Measurements from ENCODE around the gene XPOT. TPM values are rescaled to one million over a fixed set of nuclear protein-coding genes. Genes with fewer than 3 reads are reported as not detected.

Gene XPOT
- total RNA-seq, 1 experiment from 2014 or later: 298 TPM

GRCh38 chr12:64445490-64445889 lies 41.3 kb downstream of the XPOT start:
- no peaks in the 10 kb centered on the region for H3K9me3 Mint-ChIP-seq (ENCODE audit: unreplicated experiment)
- H3K36me3 Mint-ChIP-seq (ENCODE audit: insufficient read depth, unreplicated experiment): peaks cover 88% of the 10 kb centered on the region
- ChIA-PET POLR2A (interaction anchor here (0.7 to 1.5 kb wide), 3 partner anchors 8 to 350 kb away, joined by 3 to 4 read pairs (median 3); no protein-coding TSS in a partner anchor), CTCF (interaction anchor here (0.6 to 0.7 kb wide), 5 partner anchors 14 to 263 kb away, joined by 3 to 5 read pairs (median 3); no protein-coding TSS in a partner anchor)
- no peak for DNase-seq (ENCODE audit: unreplicated experiment)
- no peak overlapping the region for H3K4me3 Mint-ChIP-seq (ENCODE audit: unreplicated experiment)
- TF ChIP-seq CTCF (IDR thresholded peaks at IDR 0.05; ENCODE audit: unreplicated experiment): no peak
- intact Hi-C loops (cut with micrococcal nuclease): no loop called here
- no peaks in the 10 kb centered on the region for H3K27me3 Mint-ChIP-seq (ENCODE audit: insufficient read depth, unreplicated experiment)
- H3K4me1 Mint-ChIP-seq (ENCODE audit: insufficient read depth, unreplicated experiment): no peaks in the 10 kb centered on the region
- no TSS peak for BruUV-seq (replicated peaks)
- no peak overlapping the region for H3K27ac Mint-ChIP-seq (ENCODE audit: low read depth, unreplicated experiment)

- ChIA-PET CTCF (no interaction called here), POLR2A (no interaction called here)
- no peak overlapping the region for H3K4me3 Mint-ChIP-seq (ENCODE audit: unreplicated experiment)
- H3K36me3 Mint-ChIP-seq (ENCODE audit: insufficient read depth, unreplicated experiment): peaks cover 83% of the 10 kb centered on the region
- TF ChIP-seq CTCF (IDR thresholded peaks at IDR 0.05; ENCODE audit: unreplicated experiment): no peak
- no peak overlapping the region for H3K27ac Mint-ChIP-seq (ENCODE audit: low read depth, unreplicated experiment)
- no peak for DNase-seq (ENCODE audit: unreplicated experiment)
- no peaks in the 10 kb centered on the region for H3K9me3 Mint-ChIP-seq (ENCODE audit: unreplicated experiment)
- intact Hi-C loops (cut with micrococcal nuclease): no loop called here
- H3K4me1 Mint-ChIP-seq (ENCODE audit: insufficient read depth, unreplicated experiment): no peaks in the 10 kb centered on the region
- BruUV-seq (replicated peaks): no TSS peak
- H3K27me3 Mint-ChIP-seq (ENCODE audit: insufficient read depth, unreplicated experiment): no peaks in the 10 kb centered on the region
Observed at GRCh38 chr12:64446295-64446694, 42.1 kb downstream of the XPOT start.

- Mint-ChIP-seq H3K9me3 (ENCODE audit: unreplicated experiment) (no peaks in the 10 kb centered on the region), H3K4me1 (ENCODE audit: insufficient read depth, unreplicated experiment) (no peaks in the 10 kb centered on the region), H3K36me3 (ENCODE audit: insufficient read depth, unreplicated experiment) (peaks cover 60% of the 10 kb centered on the region), H3K27ac (ENCODE audit: low read depth, unreplicated experiment) (no peak overlapping the region), H3K4me3 (ENCODE audit: unreplicated experiment) (peak overlapping the region; percentile 21), H3K27me3 (ENCODE audit: insufficient read depth, unreplicated experiment) (no peaks in the 10 kb centered on the region)
- ChIA-PET CTCF (interaction anchor here (0.6 to 1.1 kb wide), 4 partner anchors 10 to 624 kb away, joined by 3 to 6 read pairs (median 4); no protein-coding TSS in a partner anchor), POLR2A (interaction anchor here (0.8 to 2.4 kb wide), 10 partner anchors 9 to 161 kb away, joined by 3 to 10 read pairs (median 6); partner anchors contain the start of genes RASSF3 and XPOT)
- DNase-seq (ENCODE audit: unreplicated experiment): no peak
- TF ChIP-seq CTCF (IDR thresholded peaks at IDR 0.05; ENCODE audit: unreplicated experiment): no peak
- no TSS peak for BruUV-seq (replicated peaks)
- intact Hi-C loops (cut with micrococcal nuclease): loop anchor here (5.0 to 10.0 kb wide), 2 partner anchors 245 to 273 kb away; no protein-coding TSS in a partner anchor
Observed at GRCh38 chr12:64450057-64450640, 46.0 kb downstream of the XPOT start.

GRCh38 chr12:64450711-64451486 lies 46.7 kb downstream of the XPOT start:
- H3K27me3 Mint-ChIP-seq (ENCODE audit: insufficient read depth, unreplicated experiment): no peaks in the 10 kb centered on the region
- BruUV-seq (replicated peaks): no TSS peak
- peak overlapping the region; percentile 96 for H3K27ac Mint-ChIP-seq (ENCODE audit: low read depth, unreplicated experiment)
- no peak for TF ChIP-seq CTCF (IDR thresholded peaks at IDR 0.05; ENCODE audit: unreplicated experiment)
- ChIA-PET CTCF (interaction anchor here (0.6 to 1.1 kb wide), 8 partner anchors 9 to 625 kb away, joined by 3 to 4 read pairs (median 3); no protein-coding TSS in a partner anchor), POLR2A (interaction anchor here (0.7 to 2.4 kb wide), 16 partner anchors 9 to 1657 kb away, joined by 3 to 10 read pairs (median 4); partner anchors contain the start of gene XPOT)
- no peaks in the 10 kb centered on the region for H3K9me3 Mint-ChIP-seq (ENCODE audit: unreplicated experiment)
- H3K36me3 Mint-ChIP-seq (ENCODE audit: insufficient read depth, unreplicated experiment): peaks cover 54% of the 10 kb centered on the region
- H3K4me1 Mint-ChIP-seq (ENCODE audit: insufficient read depth, unreplicated experiment): no peaks in the 10 kb centered on the region
- peak overlapping the region; percentile 84 for H3K4me3 Mint-ChIP-seq (ENCODE audit: unreplicated experiment)
- intact Hi-C loops (cut with micrococcal nuclease): loop anchor here (5.0 to 10.0 kb wide), 2 partner anchors 244 to 274 kb away; no protein-coding TSS in a partner anchor
- DNase-seq (ENCODE audit: unreplicated experiment): peak; percentile 28
